ENCODE results near the gene OPA3. TPM values are rescaled to one million over a fixed set of nuclear protein-coding genes. Genes with fewer than 3 reads are reported as not detected.

Gene OPA3
- total and polyA plus RNA-seq, 2 donors: 3.4 to 10.2 TPM

GRCh38 chr19:45607071-45608029 is 22.7 kb upstream of the OPA3 start:
- Histone ChIP-seq H3K4me3 (ENCODE audit: low read depth, low read length) (no peak overlapping the region), H3K4me1 (ENCODE audit: insufficient read depth) (no peaks in the 10 kb centered on the region), H3K27ac (ENCODE audit: low read depth) (no peak overlapping the region), H3K36me3 (ENCODE audit: insufficient read depth) (no peaks in the 10 kb centered on the region)
- peak; percentile 15 for DNase-seq (ENCODE audit: extremely low spot score)
- 12% methylated on average over 28 of the region's 28 CpGs for WGBS

DNA sequence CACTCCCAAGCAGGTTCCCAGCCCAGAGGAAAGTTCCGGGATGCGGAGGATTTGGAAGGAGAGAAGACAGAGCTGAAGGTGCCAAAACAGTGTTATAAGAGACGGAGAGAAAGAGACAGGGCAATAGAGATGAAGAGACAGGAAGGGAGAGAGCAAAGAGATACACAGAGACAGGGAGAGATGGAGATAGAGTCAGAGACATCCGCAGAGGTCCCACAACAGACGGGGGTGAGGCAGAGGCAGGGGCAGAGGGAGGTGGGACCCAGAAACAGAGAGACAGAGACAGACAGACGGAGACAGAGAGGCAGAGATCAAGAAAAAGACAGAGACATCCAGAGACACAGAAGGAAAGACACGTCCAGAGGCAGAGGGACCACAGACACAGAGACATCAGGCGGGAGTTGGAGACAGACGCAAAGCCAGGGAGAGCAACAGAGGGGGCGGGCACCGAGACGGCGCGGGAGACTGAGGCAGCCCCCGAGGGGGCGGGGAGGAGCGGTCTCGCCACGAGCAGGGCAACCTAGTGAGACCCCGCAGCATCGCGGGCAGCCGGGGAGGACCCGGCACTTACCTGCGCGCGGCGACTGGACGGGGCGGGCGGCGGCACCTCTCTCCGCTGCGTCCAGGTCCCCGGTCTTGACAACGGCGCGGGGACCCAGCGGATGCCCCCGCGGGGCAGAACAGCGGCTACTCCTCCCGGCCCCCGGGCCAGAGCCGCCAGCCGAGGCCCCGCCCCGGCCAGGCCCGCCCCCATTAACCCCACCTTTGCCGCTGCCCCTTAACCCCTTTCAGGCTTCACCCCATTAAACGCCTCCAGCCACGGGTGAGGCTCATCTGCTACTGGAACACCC is 17.1 kb upstream of the OPA3 start, which contains the start of gene GPR4:
Gene GPR4 (minus strand): TSS at position 689 of the 851 bp plus-strand sequence. CDS start 10,346 bp downstream, outside the sequence.
- no peaks in the 10 kb centered on the region for H3K4me1 ChIP-seq (ENCODE audit: insufficient read depth)
- no peak for DNase-seq (ENCODE audit: extremely low spot score)
- peak within 1 kb of the TSS; percentile 23 for H3K4me3 ChIP-seq (ENCODE audit: low read depth, low read length)
- WGBS: 2% methylated on average over 52 of the region's 52 CpGs
- H3K27ac ChIP-seq (ENCODE audit: low read depth): no peak within 1 kb of the TSS
- no peaks in the 10 kb centered on the region for H3K36me3 ChIP-seq (ENCODE audit: insufficient read depth)

DNA sequence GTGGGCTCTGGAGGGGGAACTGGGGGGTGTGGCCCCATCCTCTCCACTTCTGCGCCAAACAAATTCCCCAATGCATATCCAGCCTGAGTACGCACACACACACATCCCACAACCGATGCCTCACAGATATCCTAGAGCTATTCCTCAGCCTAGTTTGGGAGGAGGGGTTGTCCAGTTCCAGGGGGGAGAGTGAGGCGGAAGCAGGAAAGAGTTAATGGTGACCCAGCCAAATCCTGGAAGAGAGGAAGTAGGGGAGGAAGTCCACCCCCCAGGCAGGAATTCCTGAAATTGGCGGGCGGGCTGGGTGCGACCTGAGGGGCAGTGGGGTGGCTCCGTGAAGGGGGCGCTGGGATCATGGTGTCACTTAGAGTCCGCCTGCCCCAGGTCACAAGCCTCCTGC is 16.5 kb upstream of the OPA3 start:
- 13% methylated on average over 10 of the region's 10 CpGs for WGBS
- no peak overlapping the region for H3K27ac ChIP-seq (ENCODE audit: low read depth)
- H3K4me1 ChIP-seq (ENCODE audit: insufficient read depth): no peaks in the 10 kb centered on the region
- DNase-seq (ENCODE audit: extremely low spot score): no peak
- H3K4me3 ChIP-seq (ENCODE audit: low read depth, low read length): peak overlapping the region; percentile 23
- H3K36me3 ChIP-seq (ENCODE audit: insufficient read depth): no peaks in the 10 kb centered on the region

DNA sequence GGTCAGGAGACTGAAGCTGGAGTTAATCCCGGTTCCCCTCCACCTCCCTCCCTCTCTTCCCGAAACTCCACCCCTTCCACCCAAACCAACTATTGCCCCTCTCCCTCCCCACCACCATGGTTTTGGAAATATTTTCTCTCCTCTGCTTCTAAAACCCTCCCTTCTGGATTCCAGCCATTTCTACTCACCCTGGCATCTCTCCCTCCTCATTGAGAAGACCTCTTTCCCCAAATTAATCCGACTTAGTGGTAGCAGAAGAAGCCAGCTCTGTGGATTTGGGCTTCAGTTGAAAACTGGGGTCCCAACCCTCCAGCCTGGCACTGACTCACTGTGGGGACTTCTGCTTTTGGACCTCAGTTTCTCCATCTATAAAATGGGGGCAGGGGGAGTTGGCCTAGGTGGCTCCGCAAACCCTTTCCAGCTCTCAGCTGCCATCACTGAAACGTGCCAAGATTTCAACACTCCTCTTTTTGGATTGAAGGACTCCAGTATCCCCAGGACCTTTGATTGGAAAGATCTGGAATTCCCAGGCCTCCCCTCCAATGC is 15.8 kb upstream of the OPA3 start:
- no peak for DNase-seq (ENCODE audit: extremely low spot score)
- Histone ChIP-seq H3K4me1 (ENCODE audit: insufficient read depth) (no peaks in the 10 kb centered on the region), H3K27ac (ENCODE audit: low read depth) (no peak overlapping the region), H3K36me3 (ENCODE audit: insufficient read depth) (no peaks in the 10 kb centered on the region), H3K4me3 (ENCODE audit: low read depth, low read length) (no peak overlapping the region)
- 36% methylated on average over 5 of the region's 5 CpGs for WGBS

- 8% methylated on average over 13 of the region's 13 CpGs for WGBS
- Histone ChIP-seq H3K36me3 (ENCODE audit: insufficient read depth) (no peaks in the 10 kb centered on the region), H3K4me1 (ENCODE audit: insufficient read depth) (no peaks in the 10 kb centered on the region), H3K27ac (ENCODE audit: low read depth) (no peak overlapping the region), H3K4me3 (ENCODE audit: low read depth, low read length) (no peak overlapping the region)
- DNase-seq (ENCODE audit: extremely low spot score): no peak
These were observed 14.7 kb upstream of the OPA3 start for GRCh38 chr19:45599286-45599685.

GRCh38 chr19:45598267-45599001 is 13.8 kb upstream of the OPA3 start:
- no peaks in the 10 kb centered on the region for H3K36me3 ChIP-seq (ENCODE audit: insufficient read depth)
- H3K27ac ChIP-seq (ENCODE audit: low read depth): no peak overlapping the region
- 4% methylated on average over 22 of the region's 22 CpGs for WGBS
- H3K4me3 ChIP-seq (ENCODE audit: low read depth, low read length): no peak overlapping the region
- H3K4me1 ChIP-seq (ENCODE audit: insufficient read depth): no peaks in the 10 kb centered on the region
- no peak for DNase-seq (ENCODE audit: extremely low spot score)

DNA sequence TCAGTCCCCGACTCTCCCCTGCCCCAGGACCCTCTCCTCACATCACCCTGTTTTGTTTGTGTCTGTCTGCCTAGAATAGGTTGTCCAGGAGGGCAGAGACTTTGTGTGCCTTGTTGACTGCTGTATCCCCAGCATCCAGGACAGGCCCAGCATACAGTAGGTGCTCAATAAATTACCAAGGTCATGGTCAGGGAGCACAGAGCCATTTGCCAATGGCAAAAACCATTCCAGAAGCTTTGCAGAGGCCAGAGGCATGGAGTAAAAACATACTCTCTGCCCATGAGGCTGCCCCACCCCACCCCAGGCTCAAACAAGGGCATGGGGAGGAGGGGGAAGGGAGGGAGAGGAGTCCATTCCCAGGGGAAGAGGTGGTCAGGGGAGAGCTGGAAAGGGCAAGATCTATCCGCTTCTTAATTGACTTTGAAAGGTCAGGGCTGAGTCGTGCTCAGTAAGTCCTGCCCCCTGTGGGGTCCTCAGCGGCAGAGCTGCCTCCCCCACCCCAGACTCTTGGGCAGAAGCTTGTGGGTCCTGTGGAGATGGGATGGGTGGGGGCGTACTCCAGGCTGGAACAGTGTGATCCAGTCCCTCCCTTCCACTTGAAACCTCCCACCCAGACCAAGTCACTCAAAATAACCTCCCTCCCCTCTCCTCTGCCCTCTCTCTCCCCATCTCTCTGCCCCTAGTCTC is 13.0 kb upstream of the OPA3 start:
- Histone ChIP-seq H3K4me1 (ENCODE audit: insufficient read depth) (no peaks in the 10 kb centered on the region), H3K27ac (ENCODE audit: low read depth) (no peak overlapping the region), H3K4me3 (ENCODE audit: low read depth, low read length) (no peak overlapping the region), H3K36me3 (ENCODE audit: insufficient read depth) (no peaks in the 10 kb centered on the region)
- WGBS: 12% methylated on average over 5 of the region's 5 CpGs
- DNase-seq (ENCODE audit: extremely low spot score): no peak

- H3K27ac ChIP-seq (ENCODE audit: low read depth): no peak overlapping the region
- H3K36me3 ChIP-seq (ENCODE audit: insufficient read depth): no peaks in the 10 kb centered on the region
- no peak for DNase-seq (ENCODE audit: extremely low spot score)
- no peak overlapping the region for H3K4me3 ChIP-seq (ENCODE audit: low read depth, low read length)
- H3K4me1 ChIP-seq (ENCODE audit: insufficient read depth): no peaks in the 10 kb centered on the region
- WGBS: 57% methylated on average over 6 of the region's 6 CpGs
These were observed 11.2 kb upstream of the OPA3 start for GRCh38 chr19:45595814-45596213.

DNA sequence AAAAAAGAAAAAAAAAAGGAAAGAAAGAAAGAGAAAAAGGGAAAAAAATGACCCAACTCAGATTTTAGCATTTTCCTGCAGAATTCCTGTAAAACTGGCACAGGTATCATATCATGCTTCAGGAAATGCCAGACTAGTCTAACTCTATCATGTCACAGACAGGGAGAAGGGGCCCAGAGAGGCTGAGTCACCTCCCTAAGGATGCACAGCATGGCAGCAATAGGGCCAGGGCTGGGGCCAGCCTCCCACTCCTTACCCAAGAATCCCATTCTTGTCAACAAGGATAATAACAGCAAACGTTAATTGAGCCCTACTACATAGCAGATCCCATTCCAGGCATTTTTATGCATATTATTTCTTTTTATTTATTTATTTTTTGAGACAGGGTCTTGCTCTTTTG is 8.9 kb upstream of the OPA3 start:
- Histone ChIP-seq H3K27ac (ENCODE audit: low read depth) (no peak overlapping the region), H3K4me1 (ENCODE audit: insufficient read depth) (no peaks in the 10 kb centered on the region), H3K36me3 (ENCODE audit: insufficient read depth) (no peaks in the 10 kb centered on the region), H3K4me3 (ENCODE audit: low read depth, low read length) (no peak overlapping the region)
- DNase-seq (ENCODE audit: extremely low spot score): no peak
- WGBS: 5% methylated on average over 1 of the region's 1 CpG

DNA sequence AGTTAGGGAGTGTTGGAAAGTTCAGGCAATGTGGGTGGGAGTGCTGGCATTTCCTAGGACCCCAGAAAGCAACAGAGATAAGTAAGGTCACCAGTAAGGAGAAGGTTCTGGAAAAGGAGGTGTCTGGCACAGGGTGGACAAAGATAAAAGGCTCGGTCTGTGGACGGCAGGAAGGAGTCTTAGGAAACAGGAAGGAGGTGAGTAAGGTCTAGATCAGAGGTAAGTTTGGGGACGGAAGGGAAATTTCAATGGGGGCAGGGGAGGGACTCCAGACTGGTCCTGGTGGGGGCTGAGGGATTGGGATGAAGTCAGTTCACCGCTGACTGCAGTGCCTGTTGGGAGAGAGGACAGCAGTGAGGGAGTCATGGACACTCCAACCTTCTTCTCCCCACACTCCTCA is 7.8 kb upstream of the OPA3 start:
- H3K4me3 ChIP-seq (ENCODE audit: low read depth, low read length): no peak overlapping the region
- no peak for DNase-seq (ENCODE audit: extremely low spot score)
- H3K4me1 ChIP-seq (ENCODE audit: insufficient read depth): no peaks in the 10 kb centered on the region
- no peak overlapping the region for H3K27ac ChIP-seq (ENCODE audit: low read depth)
- WGBS: 43% methylated on average over 4 of the region's 4 CpGs
- H3K36me3 ChIP-seq (ENCODE audit: insufficient read depth): no peaks in the 10 kb centered on the region

GRCh38 chr19:45591638-45592005 is 7.0 kb upstream of the OPA3 start:
- Histone ChIP-seq H3K36me3 (ENCODE audit: insufficient read depth) (no peaks in the 10 kb centered on the region), H3K27ac (ENCODE audit: low read depth) (no peak overlapping the region), H3K4me3 (ENCODE audit: low read depth, low read length) (no peak overlapping the region), H3K4me1 (ENCODE audit: insufficient read depth) (no peaks in the 10 kb centered on the region)
- WGBS: 91% methylated on average over 21 of the region's 21 CpGs
- no peak for DNase-seq (ENCODE audit: extremely low spot score)

DNA sequence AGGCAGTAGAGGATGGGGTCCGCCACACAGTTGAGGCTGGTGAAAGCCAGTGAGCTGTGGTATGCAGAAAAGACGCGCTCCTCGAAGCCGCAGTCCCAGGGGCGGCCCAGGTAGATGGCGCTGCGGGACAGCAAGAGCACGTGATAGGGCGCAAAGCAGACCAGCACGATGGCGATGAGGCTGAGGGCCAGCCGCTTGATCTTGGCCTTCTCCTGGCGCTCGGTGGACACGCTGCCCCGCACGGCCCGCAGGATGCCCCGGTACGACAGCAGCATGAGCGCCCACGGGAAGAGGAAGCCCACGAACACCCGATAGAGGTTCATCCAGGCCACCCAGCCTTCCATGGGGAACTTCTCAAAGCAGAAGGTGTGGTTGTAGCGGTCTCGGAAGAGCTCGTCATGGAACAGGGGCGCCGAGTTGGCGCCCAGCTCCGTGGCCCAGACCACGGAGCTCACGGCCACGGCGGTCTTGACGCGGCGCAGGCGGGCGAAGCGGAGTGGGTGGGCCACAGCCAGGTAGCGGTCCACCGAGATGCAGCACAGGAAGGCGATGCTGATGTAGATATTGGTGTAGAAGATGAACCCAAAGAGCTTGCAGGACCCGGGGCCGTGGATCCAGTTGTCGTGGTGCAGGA is 6.5 kb upstream of the OPA3 start:
- 48% methylated on average over 48 of the region's 48 CpGs for WGBS
- H3K4me1 ChIP-seq (ENCODE audit: insufficient read depth): no peaks in the 10 kb centered on the region
- no peaks in the 10 kb centered on the region for H3K36me3 ChIP-seq (ENCODE audit: insufficient read depth)
- H3K4me3 ChIP-seq (ENCODE audit: low read depth, low read length): no peak overlapping the region
- no peak for DNase-seq (ENCODE audit: extremely low spot score)
- H3K27ac ChIP-seq (ENCODE audit: low read depth): no peak overlapping the region
